ENCODE measurements around the gene HCRTR1.

Gene HCRTR1

DNA sequence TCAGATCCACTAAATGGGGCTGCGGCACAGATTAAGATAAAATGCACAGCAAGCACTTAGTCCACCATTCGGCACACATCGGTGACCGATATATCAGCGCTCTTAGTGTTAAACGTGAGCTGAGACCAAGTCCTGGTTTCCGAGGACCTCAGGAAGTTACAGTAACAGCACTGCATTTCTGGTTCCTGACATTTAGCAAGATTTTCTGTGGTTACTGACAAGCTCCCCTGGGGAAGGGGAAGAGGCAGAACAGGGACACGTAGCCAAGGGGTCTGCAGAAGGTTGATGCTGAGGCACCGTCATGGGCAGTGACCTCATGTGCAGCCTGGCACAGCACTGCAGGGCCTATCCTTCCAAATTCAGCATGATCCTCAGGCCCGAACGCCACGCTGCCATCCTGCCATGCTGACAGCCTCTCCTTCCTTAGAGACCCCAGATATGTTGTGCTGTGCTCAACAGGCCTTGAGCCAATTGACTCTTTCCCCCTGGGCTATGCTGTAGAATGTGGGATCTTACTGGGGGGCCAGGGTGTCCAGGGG lies 40.6 kb downstream of the HCRTR1 start:
- H3K4me1 ChIP-seq (ENCODE audit: control insufficient read depth, insufficient read depth, low read length) = peaks cover 9% of the 10 kb centered on the region
- peaks cover 91% of the 10 kb centered on the region for H3K36me3 ChIP-seq (ENCODE audit: control insufficient read depth, insufficient read depth, low read length, severe bottlenecking)
- no peak for DNase-seq (ENCODE audit: low read depth)
- H3K9ac ChIP-seq (ENCODE audit: low read length) = no peak overlapping the region
- H3K27me3 ChIP-seq (replicated peaks; ENCODE audit: control insufficient read depth, insufficient read depth, low read length) = no peaks in the 10 kb centered on the region
- no peaks in the 10 kb centered on the region for H3K9me3 ChIP-seq (ENCODE audit: control insufficient read depth, low read length)
- H3K4me3 ChIP-seq (ENCODE audit: low read length) = no peak overlapping the region

DNA sequence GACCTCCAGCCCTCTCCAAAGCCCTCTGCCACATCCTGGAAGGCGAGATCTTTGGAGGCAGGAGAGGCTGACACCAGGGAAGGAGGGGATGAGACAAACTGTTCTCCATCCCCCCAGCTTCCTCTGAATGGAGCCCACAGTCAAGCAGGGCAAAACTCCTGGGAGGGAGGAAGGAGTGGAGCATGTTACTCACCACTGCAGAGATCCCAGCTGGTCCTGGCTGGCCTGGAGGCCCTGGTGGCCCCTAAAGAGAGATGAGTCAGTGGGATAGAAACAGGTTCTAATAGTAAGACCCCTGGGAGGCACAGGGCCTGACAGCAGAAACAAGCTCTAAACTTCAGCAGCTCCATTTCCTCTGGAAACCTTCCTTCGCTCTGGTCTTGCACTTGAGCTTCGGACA lies 41.2 kb downstream of the HCRTR1 start:
- H3K9me3 ChIP-seq (ENCODE audit: control insufficient read depth, low read length) = no peaks in the 10 kb centered on the region
- peaks cover 9% of the 10 kb centered on the region for H3K4me1 ChIP-seq (ENCODE audit: control insufficient read depth, insufficient read depth, low read length)
- DNase-seq (ENCODE audit: low read depth) = no peak
- no peak overlapping the region for H3K9ac ChIP-seq (ENCODE audit: low read length)
- H3K36me3 ChIP-seq (ENCODE audit: control insufficient read depth, insufficient read depth, low read length, severe bottlenecking) = peaks cover 91% of the 10 kb centered on the region
- H3K27me3 ChIP-seq (replicated peaks; ENCODE audit: control insufficient read depth, insufficient read depth, low read length) = no peaks in the 10 kb centered on the region
- H3K4me3 ChIP-seq (ENCODE audit: low read length) = no peak overlapping the region

DNA sequence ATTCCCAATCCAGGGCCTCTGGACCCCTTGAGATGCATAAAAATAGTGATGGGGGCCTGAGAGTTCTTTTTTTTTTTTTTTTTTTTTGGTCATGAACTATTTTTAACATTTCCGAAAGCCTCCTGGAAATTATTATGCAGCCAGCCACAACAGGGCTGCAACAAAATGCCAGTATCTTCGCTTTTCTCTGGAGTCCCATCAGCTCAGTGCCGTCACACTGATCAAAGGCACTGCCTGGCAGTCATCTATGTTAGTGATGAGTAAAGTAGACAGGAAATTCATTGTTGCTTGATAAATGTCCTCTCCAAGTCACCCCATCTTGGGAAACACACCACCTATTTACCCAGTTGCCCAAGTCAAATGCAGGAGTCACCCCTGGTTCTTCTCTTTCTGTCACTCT lies 42.4 kb downstream of the HCRTR1 start:
- Histone ChIP-seq H3K4me3 (ENCODE audit: low read length) (no peak overlapping the region), H3K4me1 (ENCODE audit: control insufficient read depth, insufficient read depth, low read length) (peaks cover 9% of the 10 kb centered on the region), H3K36me3 (ENCODE audit: control insufficient read depth, insufficient read depth, low read length, severe bottlenecking) (peaks cover 83% of the 10 kb centered on the region), H3K9ac (ENCODE audit: low read length) (no peak overlapping the region), H3K27me3 (replicated peaks; ENCODE audit: control insufficient read depth, insufficient read depth, low read length) (no peaks in the 10 kb centered on the region), H3K9me3 (ENCODE audit: control insufficient read depth, low read length) (no peaks in the 10 kb centered on the region)
- no peak for DNase-seq (ENCODE audit: low read depth)

DNA sequence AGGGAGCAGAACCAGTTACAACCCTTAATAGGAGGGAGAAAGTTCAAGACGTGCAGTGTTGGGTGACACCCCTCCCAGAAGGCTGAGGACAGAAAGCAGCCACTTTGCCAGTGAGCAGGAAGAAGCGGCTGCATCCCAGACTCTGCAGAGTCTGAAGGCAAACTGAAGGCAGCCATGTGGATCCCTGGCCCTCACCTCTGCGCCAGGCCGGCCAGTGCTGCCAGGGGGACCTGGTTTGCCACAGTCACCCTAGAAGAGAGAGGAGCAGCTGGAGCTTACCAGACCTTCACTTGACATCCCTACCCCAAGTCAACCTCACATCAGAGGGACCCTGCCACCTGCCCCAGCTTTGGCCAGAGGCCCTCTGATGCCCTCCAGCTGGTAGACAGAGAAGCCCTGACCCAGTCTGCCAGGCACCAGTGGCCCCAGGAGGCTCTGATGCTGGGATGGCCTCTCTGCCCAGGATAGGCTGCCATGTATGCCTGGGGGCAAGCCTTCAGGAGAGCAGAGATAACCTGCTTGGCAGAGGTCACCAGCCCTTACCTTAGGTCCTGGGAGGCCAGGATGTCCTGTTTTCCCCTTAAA lies 43.5 kb downstream of the HCRTR1 start:
- H3K9me3 ChIP-seq (ENCODE audit: control insufficient read depth, low read length) = no peaks in the 10 kb centered on the region
- no peak for DNase-seq (ENCODE audit: low read depth)
- H3K36me3 ChIP-seq (ENCODE audit: control insufficient read depth, insufficient read depth, low read length, severe bottlenecking) = peaks cover 83% of the 10 kb centered on the region
- H3K4me1 ChIP-seq (ENCODE audit: control insufficient read depth, insufficient read depth, low read length) = peaks cover 9% of the 10 kb centered on the region
- H3K27me3 ChIP-seq (replicated peaks; ENCODE audit: control insufficient read depth, insufficient read depth, low read length) = no peaks in the 10 kb centered on the region
- no peak overlapping the region for H3K9ac ChIP-seq (ENCODE audit: low read length)
- H3K4me3 ChIP-seq (ENCODE audit: low read length) = no peak overlapping the region

DNA sequence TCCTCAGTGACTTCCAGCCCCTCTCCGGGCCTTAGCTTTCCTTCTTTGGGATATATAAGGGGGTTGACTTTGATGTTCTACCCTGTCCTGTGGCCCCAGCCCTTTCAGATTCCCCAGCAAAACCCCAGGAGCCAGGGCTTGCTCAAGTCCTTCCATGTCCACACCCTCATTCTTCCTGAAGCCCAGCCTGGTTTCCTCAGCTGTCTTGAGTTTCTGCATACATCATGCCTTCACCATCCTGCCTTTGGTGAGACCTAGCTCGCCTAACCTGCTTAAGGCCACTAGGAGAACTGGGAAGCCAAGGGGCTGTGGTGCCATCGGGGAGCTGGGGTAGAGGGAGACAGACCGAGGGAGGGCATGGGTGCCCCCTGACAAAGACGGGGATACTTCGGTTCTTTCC lies 44.4 kb downstream of the HCRTR1 start:
- DNase-seq (ENCODE audit: low read depth) = no peak
- Histone ChIP-seq H3K4me3 (ENCODE audit: low read length) (no peak overlapping the region), H3K9me3 (ENCODE audit: control insufficient read depth, low read length) (no peaks in the 10 kb centered on the region)

DNA sequence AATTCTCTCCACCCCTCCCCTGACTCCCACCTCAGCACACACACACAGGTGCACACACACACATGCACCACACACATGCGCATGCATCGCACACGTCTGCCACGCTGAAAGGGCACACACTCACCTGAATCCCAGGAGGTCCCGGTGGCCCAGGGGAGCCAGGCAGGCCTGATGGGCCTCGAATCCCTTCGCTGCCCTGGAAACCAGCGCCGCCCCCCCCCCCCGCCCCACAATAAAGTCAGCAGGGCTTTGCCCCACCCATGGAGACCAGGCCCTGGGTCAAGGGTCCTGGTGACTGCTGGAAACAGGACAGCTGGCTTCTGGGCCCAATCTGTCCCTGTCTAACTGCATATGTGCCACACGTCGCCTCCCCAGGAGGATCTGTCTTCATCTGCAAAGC lies 45.0 kb downstream of the HCRTR1 start:
- no peak for DNase-seq (ENCODE audit: low read depth)
- H3K27me3 ChIP-seq (replicated peaks; ENCODE audit: control insufficient read depth, insufficient read depth, low read length) = no peaks in the 10 kb centered on the region

More for the DNA sequence above, 44.4 kb downstream of the HCRTR1 start:
- no peak overlapping the region for H3K9ac ChIP-seq (ENCODE audit: low read length)
- no peaks in the 10 kb centered on the region for H3K27me3 ChIP-seq (replicated peaks; ENCODE audit: control insufficient read depth, insufficient read depth, low read length)
- H3K4me1 ChIP-seq (ENCODE audit: control insufficient read depth, insufficient read depth, low read length) = peaks cover 18% of the 10 kb centered on the region
- H3K36me3 ChIP-seq (ENCODE audit: control insufficient read depth, insufficient read depth, low read length, severe bottlenecking) = peaks cover 75% of the 10 kb centered on the region

DNA sequence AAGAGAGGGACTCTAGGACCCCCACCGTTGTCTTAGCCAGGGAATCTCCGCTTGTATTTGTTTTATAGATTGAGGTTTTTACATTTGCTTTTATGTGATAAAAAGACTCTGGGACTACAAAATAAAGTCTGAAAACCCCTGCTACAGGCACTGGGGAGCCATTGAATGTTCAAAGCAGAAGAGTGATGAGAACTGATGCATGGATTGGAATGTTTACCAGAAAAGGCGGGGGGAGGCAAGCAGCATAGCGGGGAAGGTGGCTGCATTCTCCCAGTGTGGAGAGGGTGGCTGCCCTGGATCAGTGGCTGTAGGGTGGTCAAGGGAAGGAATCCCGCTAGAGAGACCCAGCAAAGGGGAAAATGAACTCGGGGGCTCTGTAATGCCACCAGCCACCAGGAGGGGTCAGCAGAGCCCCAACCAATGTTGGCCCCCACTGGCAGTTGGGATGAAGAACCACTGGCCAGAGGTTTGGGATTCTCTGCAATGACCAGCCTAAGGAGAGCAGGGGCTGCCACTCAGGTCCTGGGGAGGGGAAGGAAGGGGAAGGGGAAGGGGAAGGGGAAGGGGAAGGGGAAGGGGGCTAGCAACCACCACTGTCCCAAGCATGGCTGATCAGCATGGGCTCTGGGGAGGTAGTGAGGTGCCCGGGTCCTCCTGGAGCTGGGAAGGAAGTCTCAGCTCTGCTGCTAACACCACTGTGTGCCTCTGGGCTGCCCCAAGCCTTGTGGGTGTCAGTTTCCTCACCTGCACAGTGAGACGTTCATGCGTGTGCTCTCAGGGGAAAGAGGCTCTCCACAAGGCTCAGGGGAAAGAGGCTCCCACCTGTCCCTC lies 46.3 kb downstream of the HCRTR1 start:
- H3K27me3 ChIP-seq (replicated peaks; ENCODE audit: control insufficient read depth, insufficient read depth, low read length) = no peaks in the 10 kb centered on the region
- H3K4me3 ChIP-seq (ENCODE audit: low read length) = no peak overlapping the region
- peaks cover 66% of the 10 kb centered on the region for H3K36me3 ChIP-seq (ENCODE audit: control insufficient read depth, insufficient read depth, low read length, severe bottlenecking)
- no peaks in the 10 kb centered on the region for H3K9me3 ChIP-seq (ENCODE audit: control insufficient read depth, low read length)
- H3K9ac ChIP-seq (ENCODE audit: low read length) = no peak overlapping the region
- peaks cover 27% of the 10 kb centered on the region for H3K4me1 ChIP-seq (ENCODE audit: control insufficient read depth, insufficient read depth, low read length)
- DNase-seq (ENCODE audit: low read depth) = peak; percentile 71

More for the DNA sequence above, 45.0 kb downstream of the HCRTR1 start:
- Histone ChIP-seq H3K9me3 (ENCODE audit: control insufficient read depth, low read length) (no peaks in the 10 kb centered on the region), H3K4me1 (ENCODE audit: control insufficient read depth, insufficient read depth, low read length) (peaks cover 24% of the 10 kb centered on the region), H3K36me3 (ENCODE audit: control insufficient read depth, insufficient read depth, low read length, severe bottlenecking) (peaks cover 72% of the 10 kb centered on the region), H3K4me3 (ENCODE audit: low read length) (no peak overlapping the region), H3K9ac (ENCODE audit: low read length) (no peak overlapping the region)

DNA sequence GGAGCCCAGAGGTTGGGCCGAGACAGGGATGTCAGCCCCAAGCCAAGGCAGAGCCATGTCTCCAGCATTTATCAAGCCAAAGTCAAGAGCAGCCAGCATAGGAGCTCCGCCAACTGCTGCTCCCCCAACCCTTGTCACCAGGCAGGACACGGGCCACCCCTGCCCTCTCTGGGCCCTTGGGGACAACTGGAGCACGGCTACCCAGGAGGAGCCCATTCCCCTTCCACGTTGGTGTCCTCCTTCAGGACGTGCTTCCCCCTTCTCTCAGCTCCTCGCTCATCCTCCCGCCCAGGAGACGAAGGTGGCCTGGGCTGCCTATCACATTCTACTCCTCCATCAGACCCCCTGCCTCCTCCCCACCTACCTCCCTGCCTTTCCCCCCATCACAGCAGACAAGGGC lies 47.0 kb downstream of the HCRTR1 start:
- Histone ChIP-seq H3K27me3 (replicated peaks; ENCODE audit: control insufficient read depth, insufficient read depth, low read length) (no peaks in the 10 kb centered on the region), H3K9me3 (ENCODE audit: control insufficient read depth, low read length) (no peaks in the 10 kb centered on the region), H3K36me3 (ENCODE audit: control insufficient read depth, insufficient read depth, low read length, severe bottlenecking) (peaks cover 66% of the 10 kb centered on the region), H3K4me1 (ENCODE audit: control insufficient read depth, insufficient read depth, low read length) (peaks cover 29% of the 10 kb centered on the region), H3K4me3 (ENCODE audit: low read length) (no peak overlapping the region), H3K9ac (ENCODE audit: low read length) (no peak overlapping the region)
- no peak for DNase-seq (ENCODE audit: low read depth)

DNA sequence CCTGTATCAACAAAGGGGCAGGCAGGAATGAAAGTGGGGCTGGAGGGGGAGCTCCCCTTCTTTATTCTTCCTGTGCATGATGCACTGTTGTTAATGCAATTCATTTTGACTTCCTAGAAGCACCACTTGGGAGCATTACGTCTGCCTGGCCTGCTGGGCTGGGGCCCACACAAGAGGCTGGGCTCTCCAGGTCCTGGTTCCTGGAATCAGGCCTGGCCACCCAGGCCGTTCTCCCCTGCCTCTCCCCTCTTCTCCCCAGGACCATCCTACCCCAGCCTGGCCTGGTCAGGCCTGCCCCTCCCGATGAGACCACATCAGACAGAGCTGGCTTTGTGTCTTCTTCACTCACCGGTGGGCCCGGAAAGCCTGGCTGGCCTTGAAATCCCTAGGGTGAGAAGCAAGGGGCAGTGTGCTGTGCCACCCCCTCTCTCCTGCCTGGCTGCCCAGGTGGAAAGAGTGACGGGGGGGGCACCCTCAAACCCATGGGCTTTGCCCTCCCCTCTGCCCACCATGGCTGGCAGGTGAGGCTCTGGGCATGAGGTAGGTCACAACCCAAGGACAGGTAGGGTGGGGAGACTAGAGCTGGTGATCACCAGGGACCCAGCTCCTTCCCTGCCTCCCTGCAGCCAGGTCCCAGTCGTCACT lies 47.9 kb downstream of the HCRTR1 start:
- Histone ChIP-seq H3K4me3 (ENCODE audit: low read length) (no peak overlapping the region), H3K27me3 (replicated peaks; ENCODE audit: control insufficient read depth, insufficient read depth, low read length) (no peaks in the 10 kb centered on the region), H3K9me3 (ENCODE audit: control insufficient read depth, low read length) (no peaks in the 10 kb centered on the region), H3K4me1 (ENCODE audit: control insufficient read depth, insufficient read depth, low read length) (peaks cover 37% of the 10 kb centered on the region), H3K36me3 (ENCODE audit: control insufficient read depth, insufficient read depth, low read length, severe bottlenecking) (peaks cover 60% of the 10 kb centered on the region), H3K9ac (ENCODE audit: low read length) (no peak overlapping the region)
- no peak for DNase-seq (ENCODE audit: low read depth)

DNA sequence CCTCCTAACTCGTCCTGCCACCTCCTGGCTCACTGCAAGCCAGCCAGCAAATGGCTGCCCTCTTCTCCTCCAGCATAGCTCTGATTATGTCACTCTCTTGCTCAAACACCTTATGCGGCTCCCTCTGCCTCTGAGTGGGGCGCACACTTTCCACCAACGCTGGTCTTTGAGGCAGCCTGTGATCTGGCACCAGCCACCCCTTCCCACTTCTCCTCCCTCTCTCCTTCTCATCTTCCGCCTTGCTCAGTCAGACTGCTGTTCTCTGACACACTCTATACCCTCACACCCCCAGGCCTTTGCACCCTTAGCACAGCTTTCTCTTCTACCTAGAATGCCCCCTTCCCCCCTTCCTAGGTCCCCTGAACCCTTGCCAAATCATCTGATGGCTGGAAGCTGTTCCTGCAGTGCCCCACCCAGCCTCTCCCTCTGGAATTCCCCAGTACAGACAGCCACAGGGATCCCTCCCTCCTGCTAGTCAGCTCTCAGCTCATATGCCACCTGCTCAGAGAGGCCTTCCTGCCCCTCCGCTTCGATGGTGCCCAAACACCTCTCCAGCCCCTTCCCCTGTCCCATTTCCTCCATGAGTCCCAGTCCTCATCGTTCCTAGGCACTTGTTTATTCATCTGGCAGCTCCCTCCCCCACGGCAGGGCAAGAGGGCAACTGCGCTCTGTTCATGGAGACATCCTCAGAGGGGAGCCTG lies 48.9 kb downstream of the HCRTR1 start:
- H3K9me3 ChIP-seq (ENCODE audit: control insufficient read depth, low read length) = no peaks in the 10 kb centered on the region
- no peak overlapping the region for H3K4me3 ChIP-seq (ENCODE audit: low read length)
- peak overlapping the region; percentile 31 for H3K9ac ChIP-seq (ENCODE audit: low read length)
- H3K27me3 ChIP-seq (replicated peaks; ENCODE audit: control insufficient read depth, insufficient read depth, low read length) = no peaks in the 10 kb centered on the region
- peaks cover 58% of the 10 kb centered on the region for H3K36me3 ChIP-seq (ENCODE audit: control insufficient read depth, insufficient read depth, low read length, severe bottlenecking)
- DNase-seq (ENCODE audit: low read depth) = peak; percentile 53
- peaks cover 40% of the 10 kb centered on the region for H3K4me1 ChIP-seq (ENCODE audit: control insufficient read depth, insufficient read depth, low read length)
